A673 (cell line): Measurements from ENCODE around the gene CATSPERE.

Source experiments
- EZH2 ChIP-seq: fragments of 200-600 bp; sonication (generic); IDR thresholded peaks from 2 replicates; pipeline ENCODE4 v1.6.1; 2017; ENCODE audit warnings: borderline replicate concordance, low read depth, mild to moderate bottlenecking, mixed read lengths, antibody characterized with exemption, low read length; ENCODE audit not compliant: poor library complexity, severe bottlenecking
- TF ChIP-seq, protein P1 (sequence below): fragments of 300-800, 200-600 bp; sonication (generic); conservative IDR thresholded peaks from 2 replicates; pipeline ENCODE4 v1.5.1; 2017; ENCODE audit warnings: low read depth, mild to moderate bottlenecking, antibody characterized with exemption, low read length, moderate library complexity, mixed read lengths

DNA sequence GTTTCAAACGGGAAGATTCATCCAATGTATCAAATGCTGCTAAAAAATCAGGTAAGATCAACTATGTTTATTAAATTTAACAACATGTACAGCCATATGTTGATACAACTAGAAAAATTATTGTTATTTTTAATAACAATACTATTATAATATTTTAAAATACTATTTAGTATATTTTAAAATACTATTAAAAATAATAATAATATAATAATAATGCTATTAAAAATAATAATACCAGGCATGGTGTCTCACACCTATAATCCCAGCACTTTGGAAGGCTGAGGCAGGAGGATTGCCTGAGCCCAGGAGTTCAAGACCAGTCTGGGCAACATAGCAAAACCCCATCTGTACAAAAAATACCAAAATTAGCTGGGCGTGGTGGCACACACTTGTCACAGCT lies 54.6 kb downstream of the CATSPERE start:
- TF ChIP-seq, protein P1, sequence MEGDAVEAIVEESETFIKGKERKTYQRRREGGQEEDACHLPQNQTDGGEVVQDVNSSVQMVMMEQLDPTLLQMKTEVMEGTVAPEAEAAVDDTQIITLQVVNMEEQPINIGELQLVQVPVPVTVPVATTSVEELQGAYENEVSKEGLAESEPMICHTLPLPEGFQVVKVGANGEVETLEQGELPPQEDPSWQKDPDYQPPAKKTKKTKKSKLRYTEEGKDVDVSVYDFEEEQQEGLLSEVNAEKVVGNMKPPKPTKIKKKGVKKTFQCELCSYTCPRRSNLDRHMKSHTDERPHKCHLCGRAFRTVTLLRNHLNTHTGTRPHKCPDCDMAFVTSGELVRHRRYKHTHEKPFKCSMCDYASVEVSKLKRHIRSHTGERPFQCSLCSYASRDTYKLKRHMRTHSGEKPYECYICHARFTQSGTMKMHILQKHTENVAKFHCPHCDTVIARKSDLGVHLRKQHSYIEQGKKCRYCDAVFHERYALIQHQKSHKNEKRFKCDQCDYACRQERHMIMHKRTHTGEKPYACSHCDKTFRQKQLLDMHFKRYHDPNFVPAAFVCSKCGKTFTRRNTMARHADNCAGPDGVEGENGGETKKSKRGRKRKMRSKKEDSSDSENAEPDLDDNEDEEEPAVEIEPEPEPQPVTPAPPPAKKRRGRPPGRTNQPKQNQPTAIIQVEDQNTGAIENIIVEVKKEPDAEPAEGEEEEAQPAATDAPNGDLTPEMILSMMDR, result no peak
- no peak for TF ChIP-seq EZH2
